HEK293 (cell line): ENCODE data around the gene ZNF608.

Experiments used
- CTCF ChIA-PET: fragments of 350-600 bp; formaldehyde crosslinking; extraction: SDS; loops from one replicate; lab custom pipeline; 2021; ENCODE audit warnings: antibody characterized with exemption; lab: Yijun Ruan, JAX
- POLR2A ChIA-PET: fragments of 300-600 bp; formaldehyde crosslinking; extraction: SDS; loops from one replicate; lab custom pipeline; 2020; ENCODE audit warnings: antibody characterized with exemption, inconsistent platforms; lab: Yijun Ruan, JAX
- H3K27ac ChIP-seq: fragments of 200-500 bp; sonication (Bioruptor generic); 2 replicates; pipeline ENCODE4 v1.5.1; 2014; ENCODE audit warnings: low read depth, low read length, control low read depth, inconsistent platforms; ENCODE audit errors: extremely low read depth
- H3K36me3 ChIP-seq, 2 experiments: fragments of 200-500 bp in 1 of 2; sonication (Bioruptor generic) in 1 of 2; 1 replicate in 1 of 2; 2 replicates in 1 of 2; pipeline ENCODE4 v1.5.1; 2014 to 2017; ENCODE audit warnings: inconsistent platforms in 2 of 2, low read length in 2 of 2; ENCODE audit not compliant: control insufficient read depth in 2 of 2, insufficient read depth in 1 of 2
- H3K4me1 ChIP-seq: fragments of 200-500 bp; sonication (Bioruptor generic); 2 replicates; pipeline ENCODE4 v1.5.1; 2014; ENCODE audit warnings: mild to moderate bottlenecking, low read length, inconsistent platforms; ENCODE audit not compliant: control insufficient read depth, insufficient read depth
- H3K4me3 ChIP-seq: 2 replicates; pipeline ENCODE4 v1.5.1; 2011; ENCODE audit warnings: low read depth, mild to moderate bottlenecking, control low read depth, low read length, moderate library complexity
- H3K9me3 ChIP-seq: fragments of 200-500 bp; sonication (Bioruptor generic); 2 replicates; pipeline ENCODE4 v1.5.1; 2014; ENCODE audit warnings: low read depth, low read length, inconsistent platforms; ENCODE audit not compliant: control insufficient read depth, insufficient read depth
- HOXA7 ChIP-seq: sonication (generic); formaldehyde crosslinking; IDR thresholded peaks from 2 replicates; pipeline ENCODE4 v1.8.1; 2022; ENCODE audit warnings: missing genetic modification reagents, borderline replicate concordance
- KLF16 ChIP-seq: fragments of 450-650 bp; formaldehyde crosslinking; IDR thresholded peaks from 2 replicates; pipeline ENCODE4 v1.5.1; 2017; ENCODE audit warnings: missing biosample characterization, missing genetic modification characterization
- KLF7 ChIP-seq: fragments of 450-650 bp; formaldehyde crosslinking; IDR thresholded peaks from 2 replicates; pipeline ENCODE4 v1.5.1; 2016; ENCODE audit warnings: missing biosample characterization, missing genetic modification characterization, borderline replicate concordance
- PRDM1 ChIP-seq: fragments of 450-650 bp; formaldehyde crosslinking; IDR thresholded peaks from 2 replicates; pipeline ENCODE4; 2016; ENCODE audit warnings: missing biosample characterization, missing genetic modification characterization
- SALL2 ChIP-seq: fragments of 450-650 bp; formaldehyde crosslinking; IDR thresholded peaks from 2 replicates; pipeline ENCODE4 v1.5.0; 2017; ENCODE audit warnings: missing biosample characterization, mild to moderate bottlenecking, missing genetic modification characterization, borderline replicate concordance
- SP2 ChIP-seq: fragments of 450-650 bp; formaldehyde crosslinking; IDR thresholded peaks from 2 replicates; pipeline ENCODE4 v1.5.1; 2016; ENCODE audit warnings: missing biosample characterization, missing genetic modification characterization
- TRIM28 ChIP-seq: IDR thresholded peaks from 2 replicates; pipeline ENCODE4 v1.6.1; 2011; ENCODE audit warnings: low read length, control low read depth, borderline replicate concordance
- ZNF140 ChIP-seq: fragments of 450-650 bp; formaldehyde crosslinking; IDR thresholded peaks from 2 replicates; pipeline ENCODE4 v1.5.1; 2016; ENCODE audit warnings: missing biosample characterization, missing genetic modification characterization
- ZNF19 ChIP-seq: fragments of 450-650 bp; formaldehyde crosslinking; IDR thresholded peaks from 2 replicates; pipeline ENCODE4; 2016; ENCODE audit warnings: missing biosample characterization, missing genetic modification characterization, low read depth
- ZNF24 ChIP-seq: fragments of 450-650 bp; formaldehyde crosslinking; IDR thresholded peaks from 2 replicates; pipeline ENCODE4 v1.5.1; 2016; ENCODE audit warnings: missing biosample characterization, missing genetic modification characterization
- ZNF302 ChIP-seq: fragments of 450-650 bp; formaldehyde crosslinking; IDR thresholded peaks from 2 replicates; pipeline ENCODE4 v1.5.1; 2016; ENCODE audit warnings: missing biosample characterization, missing genetic modification characterization, low read depth
- ZNF335 ChIP-seq: fragments of 450-650 bp; formaldehyde crosslinking; conservative IDR thresholded peaks from 2 replicates; pipeline ENCODE4 v1.5.1; 2016; ENCODE audit warnings: missing biosample characterization, missing genetic modification characterization
- ZNF404 ChIP-seq: fragments of 450-650 bp; formaldehyde crosslinking; IDR thresholded peaks from 2 replicates; pipeline ENCODE4 v1.5.1; 2017; ENCODE audit warnings: missing biosample characterization, missing genetic modification characterization
- ZNF561 ChIP-seq: fragments of 450-650 bp; IDR thresholded peaks from 2 replicates; pipeline ENCODE4 v1.5.1; 2018; ENCODE audit warnings: missing biosample characterization, missing genetic modification characterization, borderline replicate concordance
- ZNF660 ChIP-seq: fragments of 450-650 bp; IDR thresholded peaks from 2 replicates; pipeline ENCODE4 v1.5.1; 2018; ENCODE audit warnings: missing biosample characterization, mild to moderate bottlenecking, missing genetic modification characterization
- ZSCAN5A ChIP-seq: fragments of 450-650 bp; formaldehyde crosslinking; IDR thresholded peaks from 2 replicates; pipeline ENCODE4 v1.5.1; 2016; ENCODE audit warnings: missing biosample characterization, missing genetic modification characterization
- TF ChIP-seq, protein P1 (sequence below): fragments of 450-650 bp; formaldehyde crosslinking; IDR thresholded peaks from 2 replicates; pipeline ENCODE4 v1.5.1; 2017; ENCODE audit warnings: missing biosample characterization, missing genetic modification characterization
- TF ChIP-seq, protein P2 (sequence below): fragments of 450-650 bp; formaldehyde crosslinking; IDR thresholded peaks from 2 replicates; pipeline ENCODE4 v1.5.1; 2016; ENCODE audit warnings: missing biosample characterization, missing genetic modification characterization

ZNF608 gene

GRCh38 chr5:124761010-124761409, 14.6 kb upstream of the ZNF608 start (continued):
- TF ChIP-seq, protein P1, sequence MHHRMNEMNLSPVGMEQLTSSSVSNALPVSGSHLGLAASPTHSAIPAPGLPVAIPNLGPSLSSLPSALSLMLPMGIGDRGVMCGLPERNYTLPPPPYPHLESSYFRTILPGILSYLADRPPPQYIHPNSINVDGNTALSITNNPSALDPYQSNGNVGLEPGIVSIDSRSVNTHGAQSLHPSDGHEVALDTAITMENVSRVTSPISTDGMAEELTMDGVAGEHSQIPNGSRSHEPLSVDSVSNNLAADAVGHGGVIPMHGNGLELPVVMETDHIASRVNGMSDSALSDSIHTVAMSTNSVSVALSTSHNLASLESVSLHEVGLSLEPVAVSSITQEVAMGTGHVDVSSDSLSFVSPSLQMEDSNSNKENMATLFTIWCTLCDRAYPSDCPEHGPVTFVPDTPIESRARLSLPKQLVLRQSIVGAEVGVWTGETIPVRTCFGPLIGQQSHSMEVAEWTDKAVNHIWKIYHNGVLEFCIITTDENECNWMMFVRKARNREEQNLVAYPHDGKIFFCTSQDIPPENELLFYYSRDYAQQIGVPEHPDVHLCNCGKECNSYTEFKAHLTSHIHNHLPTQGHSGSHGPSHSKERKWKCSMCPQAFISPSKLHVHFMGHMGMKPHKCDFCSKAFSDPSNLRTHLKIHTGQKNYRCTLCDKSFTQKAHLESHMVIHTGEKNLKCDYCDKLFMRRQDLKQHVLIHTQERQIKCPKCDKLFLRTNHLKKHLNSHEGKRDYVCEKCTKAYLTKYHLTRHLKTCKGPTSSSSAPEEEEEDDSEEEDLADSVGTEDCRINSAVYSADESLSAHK = no peak

- CTCF ChIA-PET = no interaction called here
- H3K9me3 ChIP-seq = no peaks in the 10 kb centered on the region
- H3K36me3 ChIP-seq = no peaks in the 10 kb centered on the region
- no peak overlapping the region for H3K27ac ChIP-seq
- TF ChIP-seq ZNF140 (tag by site-specific recombination) (no peak), TRIM28 (no peak), ZSCAN5A (tag by site-specific recombination) (no peak), SALL2 (tag by site-specific recombination) (no peak), ZNF660 (tag by site-specific recombination) (no peak), ZNF404 (tag by site-specific recombination) (no peak), ZNF19 (tag by site-specific recombination) (no peak), KLF16 (tag by site-specific recombination) (no peak)
- TF ChIP-seq, protein P2, sequence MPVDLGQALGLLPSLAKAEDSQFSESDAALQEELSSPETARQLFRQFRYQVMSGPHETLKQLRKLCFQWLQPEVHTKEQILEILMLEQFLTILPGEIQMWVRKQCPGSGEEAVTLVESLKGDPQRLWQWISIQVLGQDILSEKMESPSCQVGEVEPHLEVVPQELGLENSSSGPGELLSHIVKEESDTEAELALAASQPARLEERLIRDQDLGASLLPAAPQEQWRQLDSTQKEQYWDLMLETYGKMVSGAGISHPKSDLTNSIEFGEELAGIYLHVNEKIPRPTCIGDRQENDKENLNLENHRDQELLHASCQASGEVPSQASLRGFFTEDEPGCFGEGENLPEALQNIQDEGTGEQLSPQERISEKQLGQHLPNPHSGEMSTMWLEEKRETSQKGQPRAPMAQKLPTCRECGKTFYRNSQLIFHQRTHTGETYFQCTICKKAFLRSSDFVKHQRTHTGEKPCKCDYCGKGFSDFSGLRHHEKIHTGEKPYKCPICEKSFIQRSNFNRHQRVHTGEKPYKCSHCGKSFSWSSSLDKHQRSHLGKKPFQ (tag by site-specific recombination) = no peak
- POLR2A ChIA-PET = no interaction called here
- no peaks in the 10 kb centered on the region for H3K4me1 ChIP-seq
- H3K4me3 ChIP-seq = no peak overlapping the region
These were observed 14.2 kb upstream of the ZNF608 start for GRCh38 chr5:124760608-124761007.

DNA sequence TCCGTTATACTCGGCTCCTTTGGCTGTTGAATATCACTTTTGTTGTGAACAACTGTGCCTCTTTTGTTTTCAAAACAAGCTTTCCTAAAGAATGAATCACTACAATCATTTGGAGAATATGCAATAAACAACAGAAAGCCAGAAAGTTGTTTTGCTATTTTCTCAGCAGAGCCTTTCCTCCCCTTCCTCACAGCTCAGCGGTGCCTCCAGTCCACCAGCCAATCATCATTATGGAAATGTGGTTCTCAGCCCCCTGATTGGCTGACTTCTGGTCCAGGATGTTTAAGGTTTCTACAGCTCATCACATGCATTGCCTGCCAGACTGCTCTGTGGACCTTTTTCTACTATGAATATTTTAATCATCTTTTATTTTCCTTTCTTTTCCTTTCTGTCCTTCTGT, 9.1 kb upstream of the ZNF608 start:
- POLR2A ChIA-PET = no interaction called here
- Histone ChIP-seq H3K27ac (no peak overlapping the region), H3K9me3 (no peaks in the 10 kb centered on the region), H3K36me3 (no peaks in the 10 kb centered on the region), H3K4me3 (no peak overlapping the region), H3K4me1 (peaks cover 33% of the 10 kb centered on the region)
- CTCF ChIA-PET = no interaction called here
- TF ChIP-seq KLF7 (no peak), ZNF561 (tag by site-specific recombination) (0 out of 2 replicates have a peak, but pooled peaks have one; percentile 61), ZNF24 (tag by site-specific recombination) (no peak), SP2 (tag by site-specific recombination) (peak; percentile 65), ZNF302 (tag by site-specific recombination) (no peak), HOXA7 (CRISPR knock-in tag) (no peak)

GRCh38 chr5:124755041-124755440, 8.6 kb upstream of the ZNF608 start:
- ChIA-PET CTCF (no interaction called here), POLR2A (no interaction called here)
- Histone ChIP-seq H3K9me3 (no peaks in the 10 kb centered on the region), H3K4me3 (no peak overlapping the region), H3K36me3 (no peaks in the 10 kb centered on the region), H3K4me1 (peaks cover 38% of the 10 kb centered on the region), H3K27ac (peak overlapping the region; percentile 48; the same call in 1 of the 2 replicates)
- peak; percentile 60; the same call in 1 of the 2 replicates for TF ChIP-seq PRDM1
- no peak for TF ChIP-seq ZNF335 (tag by site-specific recombination)
